HG03521 (cell line): ENCODE measurements around the gene ARHGAP6.

ENCODE experiments used
- ATAC-seq: cut with Tn5 transposase; IDR thresholded peaks from one replicate; pipeline ENCODE4 v1.9.1; 2021; ENCODE audit warnings: mild to moderate bottlenecking, moderate library complexity; ENCODE audit not compliant: unreplicated experiment

ARHGAP6 gene

GRCh38 chrX:11465648-11466411 lies 199.9 kb downstream of the ARHGAP6 start:
- no peak for ATAC-seq

GRCh38 chrX:11464836-11465463 lies 200.8 kb downstream of the ARHGAP6 start:
- ATAC-seq = no peak

- no peak for ATAC-seq
Measured at GRCh38 chrX:11464380-11464779, 201.3 kb downstream of the ARHGAP6 start.

- no peak for ATAC-seq
Measured at GRCh38 chrX:11462648-11463047, 203.1 kb downstream of the ARHGAP6 start.

DNA sequence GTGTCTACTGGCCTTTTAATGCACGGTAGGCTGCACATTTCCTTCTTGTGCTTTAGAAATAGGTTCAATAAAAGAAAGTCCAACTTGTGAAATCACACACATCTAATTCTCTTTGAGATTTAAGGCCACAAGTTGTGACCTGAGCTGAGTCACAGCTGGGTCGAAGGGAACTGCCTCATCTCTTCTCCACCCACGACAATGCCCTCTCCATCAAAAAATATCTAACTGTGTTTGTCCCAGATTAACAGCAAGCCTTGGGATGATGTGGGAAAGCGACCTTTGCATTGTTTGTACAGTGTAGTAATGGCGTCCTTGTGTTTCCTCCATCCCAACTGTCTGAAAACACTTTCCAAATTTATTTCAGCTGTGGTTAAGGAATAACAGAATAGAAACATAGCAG lies 203.6 kb downstream of the ARHGAP6 start:
- ATAC-seq = no peak

GRCh38 chrX:11461201-11462001 lies 204.3 kb downstream of the ARHGAP6 start:
- ATAC-seq = no peak

DNA sequence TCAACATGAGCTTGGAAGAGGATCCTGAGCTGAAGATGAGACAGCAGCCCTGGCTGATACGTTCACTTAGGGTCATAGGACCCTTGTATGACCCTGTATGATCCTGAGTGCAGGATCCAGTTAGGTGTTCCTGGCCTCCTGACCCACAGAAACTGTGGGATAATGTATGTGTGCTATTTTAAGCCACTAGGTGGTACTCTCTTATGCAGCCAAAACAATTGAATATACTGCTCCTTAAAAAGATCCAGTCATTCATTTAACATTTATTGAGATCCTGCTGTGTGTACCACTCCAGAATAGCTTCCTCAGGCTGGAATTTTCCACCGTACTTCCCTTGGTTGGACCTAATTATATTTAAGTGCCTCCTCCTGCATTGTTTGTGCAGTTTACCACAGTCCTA lies 205.4 kb downstream of the ARHGAP6 start:
- no peak for ATAC-seq

DNA sequence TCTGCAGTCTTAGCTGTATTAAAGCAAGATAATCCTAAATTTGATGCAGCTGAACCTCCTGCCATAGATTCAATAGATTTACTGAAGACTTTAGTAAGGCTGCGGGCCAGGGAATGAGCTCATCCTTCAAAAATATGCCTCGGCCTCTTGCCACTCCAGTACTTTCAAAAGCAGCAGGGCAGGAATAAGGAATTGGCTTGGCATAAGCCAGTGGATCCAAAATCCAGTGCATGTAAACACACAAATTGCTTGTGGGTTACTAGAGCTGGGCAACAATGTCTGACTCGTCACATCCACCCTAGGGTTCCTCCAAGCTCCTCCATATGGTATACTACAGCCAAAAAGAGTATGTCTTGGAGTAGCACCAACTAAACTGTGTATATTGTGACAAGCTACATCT lies 207.6 kb downstream of the ARHGAP6 start:
- no peak for ATAC-seq

- no peak for ATAC-seq
Measured at GRCh38 chrX:11451151-11451550, 214.6 kb downstream of the ARHGAP6 start.

GRCh38 chrX:11450354-11450753 lies 215.4 kb downstream of the ARHGAP6 start:
- no peak for ATAC-seq

GRCh38 chrX:11449613-11450012 lies 216.1 kb downstream of the ARHGAP6 start:
- ATAC-seq = no peak

- ATAC-seq = no peak
Measured at GRCh38 chrX:11447418-11447817, 218.3 kb downstream of the ARHGAP6 start.

GRCh38 chrX:11446949-11447348 lies 218.8 kb downstream of the ARHGAP6 start:
- ATAC-seq = no peak

DNA sequence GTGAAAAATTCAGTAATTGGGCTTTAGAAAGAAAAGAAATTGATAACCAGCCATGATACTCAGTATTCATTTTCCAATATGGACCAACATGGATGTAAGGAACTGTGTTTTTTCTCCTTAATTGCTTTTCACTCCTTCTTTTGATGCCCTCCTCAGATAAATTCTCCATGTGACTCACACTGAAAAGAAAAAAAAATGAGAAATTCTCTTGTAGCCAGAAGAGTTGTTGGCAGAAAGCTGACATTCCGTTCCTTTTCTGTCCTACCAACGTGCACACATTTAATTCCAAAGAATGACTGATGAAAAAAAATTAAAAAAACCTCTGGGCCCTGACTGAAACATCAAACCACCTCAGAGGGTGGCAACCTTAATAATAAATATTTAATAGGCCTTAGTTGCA lies 219.4 kb downstream of the ARHGAP6 start:
- ATAC-seq = no peak

GRCh38 chrX:11445540-11445939 lies 220.2 kb downstream of the ARHGAP6 start:
- ATAC-seq = no peak

DNA sequence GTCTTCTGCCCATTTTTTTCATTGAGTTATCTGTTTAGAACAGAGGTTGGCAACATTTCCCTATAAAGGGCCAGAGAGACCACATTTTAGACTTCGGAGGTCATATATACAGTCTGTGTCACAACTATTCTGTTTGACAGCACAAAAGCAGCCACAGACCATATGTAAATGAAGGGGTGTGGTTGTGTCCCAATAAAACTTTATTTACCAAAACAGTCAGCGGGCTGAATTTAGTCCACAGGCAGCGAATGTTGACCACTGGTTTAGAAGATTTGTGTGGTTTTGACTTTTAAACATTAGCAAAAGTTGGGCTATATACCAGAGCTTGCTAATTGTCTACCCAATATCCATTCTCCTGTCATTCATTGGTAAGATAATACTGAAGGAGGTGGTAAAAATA lies 221.7 kb downstream of the ARHGAP6 start:
- ATAC-seq = no peak

DNA sequence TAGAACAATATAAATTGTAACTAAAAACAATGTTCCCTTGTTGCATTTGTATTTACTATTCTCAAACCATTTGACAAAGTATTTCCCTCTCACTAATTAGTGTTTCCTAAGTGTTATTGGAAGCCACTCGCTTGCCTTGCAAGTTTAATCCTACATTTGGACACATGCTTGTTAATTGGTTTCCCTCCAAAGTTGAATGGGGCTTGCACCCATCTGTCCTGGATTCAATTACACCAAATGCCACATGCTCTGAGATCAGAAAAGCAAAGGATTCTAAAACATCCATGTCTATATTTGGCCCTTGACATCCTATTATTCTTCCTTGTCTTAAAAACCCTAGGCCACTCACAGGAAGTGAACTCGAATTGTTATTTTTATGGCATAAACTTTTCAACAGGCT lies 225.9 kb downstream of the ARHGAP6 start:
- ATAC-seq = no peak

GRCh38 chrX:11438767-11439166 lies 227.0 kb downstream of the ARHGAP6 start:
- no peak for ATAC-seq

DNA sequence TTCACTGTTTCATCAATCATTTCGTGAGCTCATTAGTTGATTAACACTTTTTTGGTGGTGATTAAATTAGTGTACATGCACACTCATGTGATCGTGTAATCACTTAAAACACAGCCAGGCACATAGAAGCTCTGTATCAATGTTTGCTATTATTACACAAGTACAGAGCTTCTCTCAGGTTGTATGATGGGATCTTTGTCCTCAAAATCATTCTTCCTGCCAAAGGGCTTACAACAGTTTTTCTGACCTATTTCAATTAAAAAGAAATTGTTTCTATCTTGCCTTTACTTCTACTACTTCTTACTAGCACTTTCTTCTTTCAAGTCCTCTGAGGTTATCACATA lies 227.4 kb downstream of the ARHGAP6 start:
- no peak for ATAC-seq

GRCh38 chrX:11437642-11438379 lies 227.9 kb downstream of the ARHGAP6 start:
- ATAC-seq = no peak

DNA sequence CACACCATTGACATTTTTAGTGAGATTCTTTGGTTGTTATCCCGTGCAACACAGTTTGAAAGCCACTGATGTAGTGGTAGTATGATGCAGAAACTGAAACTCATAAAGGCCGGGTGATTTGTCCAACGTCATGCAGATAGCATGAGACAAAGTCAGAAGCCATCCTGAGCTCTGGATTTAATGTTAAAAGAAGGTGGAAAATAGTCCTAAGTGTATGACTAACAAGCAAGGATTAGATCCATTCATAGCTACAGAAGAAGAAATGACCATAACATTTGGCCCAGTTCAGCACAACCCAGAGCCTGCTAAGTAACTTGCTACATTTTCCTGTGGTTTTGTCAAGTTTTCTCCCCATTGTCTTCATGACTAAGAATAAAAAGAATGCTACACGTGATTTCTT lies 230.2 kb downstream of the ARHGAP6 start:
- no peak for ATAC-seq
